HG02642 (cell line): ENCODE results near the gene MAN1A1.
A peak's percentile ranks its signal among the peaks of the same experiment; 100 is the strongest.
"Not testable (repeated sequence)": the region's sequence is repeated elsewhere in the genome, so short reads cannot be mapped to it uniquely, and the experiment has no call there.

ENCODE experiments used
- ATAC-seq: cut with Tn5 transposase; IDR thresholded peaks from one replicate; pipeline ENCODE4 v1.9.1; 2021; ENCODE audit warnings: mild to moderate bottlenecking; ENCODE audit not compliant: unreplicated experiment, poor library complexity

MAN1A1 gene

DNA sequence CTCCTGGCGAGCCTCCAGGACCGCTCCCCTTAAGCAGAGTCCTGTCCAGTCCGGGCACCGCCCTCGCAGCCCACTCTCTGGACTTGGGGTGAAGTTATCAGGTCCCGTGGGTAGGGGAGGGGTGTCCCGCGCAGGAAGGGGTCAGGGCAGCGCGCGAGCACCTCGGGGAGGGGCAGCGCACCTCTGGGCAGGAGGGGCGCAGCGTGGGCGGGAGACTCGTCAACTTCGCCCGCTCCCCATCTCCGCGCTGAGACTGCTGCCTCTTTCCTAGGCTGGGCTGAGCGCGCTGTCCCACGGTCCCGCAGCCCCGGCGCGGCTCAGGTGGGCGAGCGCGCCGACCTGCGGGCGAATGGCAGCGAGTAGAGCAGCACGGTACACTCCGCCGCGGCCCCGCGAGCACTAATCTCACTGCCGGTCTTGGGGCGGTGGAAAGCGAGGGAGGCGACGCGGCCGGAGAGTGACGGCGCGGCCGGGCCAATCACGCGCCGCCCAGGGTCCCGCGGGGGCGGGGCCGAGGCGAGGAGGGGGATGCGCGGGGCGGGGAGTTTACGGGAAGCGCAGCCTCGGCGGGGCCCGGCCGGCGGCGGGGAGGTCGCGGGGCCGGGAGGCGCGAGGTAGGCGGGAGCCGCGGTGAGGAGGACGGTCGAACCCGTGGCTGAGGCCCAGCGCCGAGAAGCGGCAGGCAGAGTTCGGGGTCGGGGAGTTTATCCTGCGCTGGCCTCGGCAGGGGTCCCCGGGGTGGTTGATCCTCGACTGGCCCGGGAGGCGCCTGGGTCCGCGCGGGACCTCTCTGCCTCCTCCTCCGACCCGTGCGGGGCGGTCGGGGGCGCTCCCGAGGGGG is at the start of gene MAN1A1:
TSS of gene MAN1A1 (minus strand) at position 401 of the 841 bp plus-strand sequence. CDS start 696 bp downstream, outside the sequence.
- ATAC-seq: peak; percentile 79

DNA sequence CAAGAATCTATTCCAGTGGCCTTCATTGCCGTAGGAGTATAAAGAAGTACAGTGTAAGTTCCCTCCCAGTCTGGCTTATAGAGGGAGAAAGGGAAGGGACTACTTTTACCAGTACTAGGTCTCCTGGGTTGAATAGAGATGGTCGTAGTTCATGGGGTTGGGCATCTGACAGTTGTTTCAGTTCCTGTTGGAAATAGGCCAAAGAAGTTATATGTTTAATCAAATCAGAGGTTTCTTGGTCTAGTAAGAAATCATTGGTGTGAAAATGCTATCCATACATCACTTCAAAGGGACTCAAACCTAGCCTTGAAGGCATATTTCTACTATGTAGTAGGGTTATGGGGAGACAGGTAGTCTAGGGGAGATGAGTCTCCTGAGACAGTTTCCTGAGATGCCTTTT is 45.6 kb upstream of the MAN1A1 start:
- peak; percentile 55 for ATAC-seq

DNA sequence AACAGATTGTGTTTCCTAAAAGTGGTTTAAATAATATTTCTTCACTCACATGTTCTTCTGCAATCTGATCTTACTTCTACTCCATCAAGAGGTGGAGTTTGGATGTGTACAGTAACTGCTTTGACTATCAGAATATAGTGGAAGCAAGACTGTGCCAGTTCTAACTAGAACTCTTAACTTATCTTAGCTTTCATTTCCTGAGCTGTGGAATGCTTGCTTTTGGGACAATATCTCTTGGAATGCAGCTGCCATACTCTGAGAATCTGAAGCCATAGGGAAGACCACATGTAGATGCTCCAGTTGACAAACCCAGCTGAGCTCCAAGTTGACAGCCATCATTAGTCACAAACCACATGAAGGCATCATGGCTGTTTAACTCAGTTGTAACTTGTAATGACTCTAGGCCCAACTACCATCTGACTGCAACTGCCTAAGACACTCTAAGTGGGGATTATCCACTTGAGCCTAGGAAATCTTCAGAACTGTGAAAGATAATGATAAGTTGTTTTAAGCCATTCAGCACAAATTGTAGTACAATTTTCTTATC is 40.8 kb upstream of the MAN1A1 start:
- ATAC-seq: no peak

- ATAC-seq: no peak
Measured at GRCh38 chr6:119385994-119386393, 36.4 kb upstream of the MAN1A1 start.

DNA sequence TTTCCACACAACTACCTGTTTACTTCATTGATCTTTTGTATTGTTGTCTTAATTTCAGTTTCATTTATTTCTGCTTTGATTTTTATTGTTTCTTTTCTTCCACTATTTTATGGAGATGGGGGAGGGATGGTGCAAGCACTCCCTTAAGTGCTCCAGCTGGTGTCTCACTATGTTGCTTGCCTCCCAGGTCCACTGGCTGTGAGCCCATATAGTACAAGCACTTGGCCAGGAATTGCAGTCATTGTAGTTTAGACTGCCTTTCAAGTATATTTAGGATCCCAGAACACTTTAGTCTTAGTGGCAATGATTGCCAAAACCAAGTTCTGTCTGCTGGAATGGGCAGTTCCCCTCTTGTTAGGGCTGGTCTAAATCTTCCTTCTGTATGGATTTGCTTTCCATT is 34.9 kb upstream of the MAN1A1 start:
- no peak for ATAC-seq

GRCh38 chr6:119379809-119380208 is 30.2 kb upstream of the MAN1A1 start:
- no peak for ATAC-seq

DNA sequence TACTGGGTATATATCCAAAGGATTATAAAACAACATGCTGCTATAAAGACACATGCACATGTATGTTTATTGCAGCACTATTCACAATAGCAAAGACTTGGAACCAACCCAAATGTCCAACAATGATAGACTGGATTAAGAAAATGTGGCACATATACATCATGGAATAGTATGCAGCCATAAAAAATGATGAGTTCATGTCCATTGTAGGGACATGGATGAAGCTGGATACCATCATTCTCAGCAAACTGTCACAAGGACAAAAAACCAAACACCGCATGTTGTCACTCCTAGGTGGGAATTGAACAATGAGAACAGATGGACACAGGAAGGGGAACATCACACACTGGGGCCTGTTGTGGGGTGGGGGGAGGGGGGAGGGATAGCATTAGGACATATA is 27.5 kb upstream of the MAN1A1 start:
- not testable (repeated sequence) for ATAC-seq

GRCh38 chr6:119370080-119370479 is 20.5 kb upstream of the MAN1A1 start:
- no peak for ATAC-seq

DNA sequence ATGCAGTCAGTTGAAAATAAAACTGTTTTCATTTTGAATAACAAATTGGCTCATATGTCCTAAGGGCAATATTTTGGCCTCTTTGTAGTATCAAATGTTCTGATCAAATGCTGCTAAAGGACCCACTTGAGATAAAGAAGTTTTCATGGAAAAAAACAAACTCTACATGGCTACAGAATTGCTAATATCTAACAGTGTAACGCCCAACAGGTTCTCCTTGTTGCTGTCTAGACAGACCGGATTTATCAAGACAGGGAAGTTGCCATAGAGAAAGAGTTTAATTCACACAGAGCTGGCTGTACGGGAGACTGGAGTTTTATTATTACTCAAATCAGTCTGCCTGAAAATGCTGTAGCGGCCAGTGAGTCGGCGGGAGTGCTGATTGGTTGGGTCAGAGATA is 19.4 kb upstream of the MAN1A1 start:
- no peak for ATAC-seq

DNA sequence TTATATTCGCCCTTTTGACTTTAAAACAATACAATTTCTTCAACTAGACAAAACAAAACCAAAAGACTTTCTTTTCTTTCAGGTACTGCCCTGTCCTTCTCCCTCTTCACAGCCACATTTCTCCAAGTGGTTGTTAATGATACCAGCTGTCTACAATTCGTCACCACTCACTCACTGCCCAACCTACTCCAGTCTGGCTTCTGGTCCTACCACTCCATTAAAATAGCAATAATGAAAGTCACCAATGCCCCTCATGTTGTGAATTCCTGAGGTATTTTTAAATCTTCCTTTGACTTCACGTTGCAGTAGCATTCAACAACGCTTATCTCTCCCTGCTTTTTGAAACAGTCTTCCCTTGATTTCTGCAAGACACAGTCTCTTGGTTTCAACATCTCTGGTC is 11.6 kb upstream of the MAN1A1 start:
- no peak for ATAC-seq

- ATAC-seq: no peak
Measured at GRCh38 chr6:119360262-119360915, 10.8 kb upstream of the MAN1A1 start.

DNA sequence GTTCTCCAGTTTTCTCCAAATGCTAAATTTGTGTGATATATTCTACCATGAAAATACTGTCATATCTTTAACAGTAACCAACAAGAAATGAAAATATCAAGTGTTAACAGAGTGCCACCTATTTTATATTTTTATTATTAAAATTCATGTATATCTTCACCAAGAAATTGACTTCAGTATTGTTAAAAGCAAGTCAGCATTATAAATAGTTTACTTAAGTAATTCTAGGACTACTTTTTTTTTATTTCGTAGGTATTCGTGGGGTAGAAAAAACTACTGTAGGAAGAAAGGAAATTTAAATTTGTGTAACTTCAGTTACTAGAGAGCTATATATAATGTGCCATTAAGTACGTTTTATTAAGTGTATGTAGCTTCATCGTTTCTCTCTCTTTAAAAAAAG is 6.3 kb upstream of the MAN1A1 start:
- ATAC-seq: no peak

DNA sequence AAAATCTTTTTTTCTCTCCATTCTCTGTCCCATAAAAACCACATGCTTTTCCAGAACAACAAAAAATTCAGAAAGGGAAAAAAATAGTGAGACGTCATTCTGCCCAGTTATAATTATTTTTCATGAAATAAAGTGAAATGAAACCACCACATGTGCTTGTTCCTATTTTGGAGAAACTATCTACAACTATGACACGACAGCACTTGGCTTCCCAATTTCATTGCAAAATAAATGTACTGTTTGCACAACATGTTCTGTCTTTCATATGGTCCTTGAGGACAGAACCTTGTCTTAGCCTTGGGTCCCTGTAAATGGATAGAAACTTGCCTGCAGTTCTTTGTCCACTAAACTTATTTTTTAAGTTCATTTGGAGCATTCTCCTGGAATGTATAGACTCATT is 5.6 kb upstream of the MAN1A1 start:
- no peak for ATAC-seq

GRCh38 chr6:119353696-119354095 is 4.1 kb upstream of the MAN1A1 start:
- ATAC-seq: no peak

- ATAC-seq: no peak
Measured at GRCh38 chr6:119352001-119352400, 2.4 kb upstream of the MAN1A1 start.

DNA sequence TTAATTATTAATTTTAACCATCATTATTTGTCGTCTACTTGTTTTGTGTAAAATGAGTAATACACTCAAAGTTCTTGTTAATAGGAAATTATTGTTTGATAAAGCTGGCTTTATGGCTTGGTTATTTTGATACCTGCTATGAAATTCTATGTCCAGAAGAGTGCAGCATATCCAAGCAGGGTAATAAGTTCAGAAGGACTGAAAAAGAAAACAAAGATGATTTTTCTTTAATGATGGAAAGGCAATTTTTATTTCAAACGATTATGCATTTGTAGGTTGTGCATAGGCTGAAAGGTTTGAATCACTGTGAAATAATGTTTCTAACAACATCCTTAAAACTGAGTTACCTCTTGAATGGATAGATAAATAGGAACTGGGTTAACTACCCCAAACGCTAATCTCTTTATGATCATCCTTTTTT is 1.4 kb upstream of the MAN1A1 start:
- no peak for ATAC-seq

- ATAC-seq: peak; percentile 10
Measured at GRCh38 chr6:119350202-119350951, 816 bp upstream of the MAN1A1 start.

DNA sequence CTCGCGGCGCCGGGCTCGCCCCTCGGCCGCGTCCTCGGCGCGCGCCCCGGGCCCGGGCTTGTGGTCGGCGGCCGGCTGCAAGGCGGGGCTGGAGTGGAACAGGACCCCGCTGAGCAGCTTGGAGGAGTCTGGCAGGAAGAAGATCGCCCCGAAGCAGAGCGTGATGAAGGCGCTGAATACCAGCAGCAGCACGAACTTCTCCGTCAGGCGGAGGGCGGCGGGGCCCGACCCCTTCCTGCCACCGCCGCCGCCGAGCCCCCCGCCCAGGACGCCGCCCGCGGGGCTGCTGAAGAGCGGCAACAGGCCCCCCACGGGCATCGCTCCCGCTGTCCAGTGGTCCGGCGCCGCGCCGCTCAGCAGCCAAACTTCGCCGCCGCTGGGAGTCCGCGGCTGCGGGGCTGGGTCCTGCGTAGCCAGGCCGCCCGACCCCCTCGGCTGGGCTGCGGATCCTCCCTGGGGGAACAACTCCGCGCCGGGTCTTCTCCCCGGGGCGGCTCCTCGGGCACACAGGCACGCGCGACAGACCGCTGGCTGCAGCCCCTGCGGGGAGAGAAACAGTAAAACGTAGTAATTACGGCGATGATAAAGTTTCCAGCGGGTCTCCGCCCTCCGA is 707 bp downstream of the MAN1A1 start:
- peak; percentile 7 for ATAC-seq

DNA sequence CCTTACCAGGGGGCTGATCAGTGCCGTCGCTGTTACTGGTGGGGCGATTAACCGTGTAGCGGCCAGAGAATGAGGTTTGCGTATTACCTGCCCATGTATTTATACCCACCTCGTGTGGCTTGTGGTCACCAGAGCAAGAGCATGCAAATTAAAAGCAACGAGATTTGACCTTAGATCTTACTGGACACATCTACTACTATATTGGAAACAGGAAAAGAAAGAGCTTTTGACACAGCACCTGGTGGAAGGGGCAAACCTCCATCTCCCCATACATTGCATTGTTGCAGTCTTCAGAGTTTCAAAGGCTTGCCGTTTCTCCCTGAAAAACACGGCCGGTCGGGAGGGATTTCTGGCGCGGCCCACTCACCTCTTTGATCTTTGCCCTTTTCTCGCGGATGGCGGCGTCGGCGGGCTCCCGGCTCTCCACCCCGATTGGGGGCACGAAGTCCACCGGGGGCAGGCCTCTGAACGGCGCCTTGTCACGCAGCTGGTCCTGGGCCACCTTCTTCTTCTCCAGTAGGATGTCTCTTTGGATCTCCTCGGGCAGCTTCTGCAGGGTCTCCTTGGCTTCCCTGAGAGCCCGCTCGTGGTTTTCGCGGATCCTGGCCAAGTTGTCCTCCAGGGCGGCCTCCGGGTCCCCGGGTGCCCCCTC is 1.3 kb downstream of the MAN1A1 start:
- peak; percentile 24 for ATAC-seq
